IMR-90 (cell line): ENCODE data around the gene GPR157.

Experiments
- CTCF ChIP-seq: conservative IDR thresholded peaks from 2 replicates; pipeline ENCODE4 v1.5.1; 2012; ENCODE audit warnings: mild to moderate bottlenecking, low read depth, low read length, improper control_type of control experiment
- ELK1 ChIP-seq: fragments of 150-350 bp; IDR thresholded peaks from 2 replicates; pipeline ENCODE4 v1.6.1; 2016; ENCODE audit warnings: low read depth, mild to moderate bottlenecking, low read length, moderate library complexity, borderline replicate concordance
- MAZ ChIP-seq: IDR thresholded peaks from 2 replicates; pipeline ENCODE4 v1.6.1; 2012; ENCODE audit warnings: low read depth, mild to moderate bottlenecking, low read length, improper control_type of control experiment, moderate library complexity, borderline replicate concordance
- MXI1 ChIP-seq: IDR thresholded peaks from 2 replicates; pipeline ENCODE4 v1.6.1; 2012; ENCODE audit warnings: low read depth, mild to moderate bottlenecking, low read length, moderate library complexity, borderline replicate concordance
- POLR2A ChIP-seq: IDR thresholded peaks from 2 replicates; pipeline ENCODE4 v1.6.1; 2012; ENCODE audit warnings: mild to moderate bottlenecking, low read depth, low read length
- RAD21 ChIP-seq: IDR thresholded peaks from 2 replicates; pipeline ENCODE4 v1.6.1; 2012; ENCODE audit warnings: low read length, improper control_type of control experiment
- RCOR1 ChIP-seq: IDR thresholded peaks from 2 replicates; pipeline ENCODE4 v1.6.1; 2012; ENCODE audit warnings: mild to moderate bottlenecking, low read length, improper control_type of control experiment; ENCODE audit not compliant: insufficient replicate concordance

- no peak for TF ChIP-seq CTCF
- TF ChIP-seq MAZ, result no peak
- TF ChIP-seq RAD21, result no peak
- TF ChIP-seq RCOR1, result no peak
- TF ChIP-seq POLR2A, result no peak
- TF ChIP-seq MXI1, result no peak
- no peak for TF ChIP-seq ELK1
Measured at GRCh38 chr1:9079988-9080704, 48.8 kb downstream of the GPR157 start.
